M059J (cell line): Measurements from ENCODE around the gene IDH1. TPM values are rescaled to one million over a fixed set of nuclear protein-coding genes. Genes with fewer than 3 reads are reported as not detected.
A peak's percentile ranks its signal among the peaks of the same experiment; 100 is the strongest.
"Not testable (repeated sequence)": the region's sequence is repeated elsewhere in the genome, so short reads cannot be mapped to it uniquely, and the experiment has no call there.

Experiments used
- DNase-seq: peaks from one replicate; pipeline ENCODE4 v3.0.0-alpha.2; 2012; ENCODE audit warnings: low read depth
- total RNA-seq: library from RNA; depleted of rRNA; stranded (reverse); fragments of >200 nt; shearing (Covaris generic); gene quantifications from 2 replicates; pipeline ENCODE4 v1.2.3, GENCODE V29; 2014

IDH1 gene
- total RNA-seq, 1 experiment from 2014 or later, result 145 TPM

DNA sequence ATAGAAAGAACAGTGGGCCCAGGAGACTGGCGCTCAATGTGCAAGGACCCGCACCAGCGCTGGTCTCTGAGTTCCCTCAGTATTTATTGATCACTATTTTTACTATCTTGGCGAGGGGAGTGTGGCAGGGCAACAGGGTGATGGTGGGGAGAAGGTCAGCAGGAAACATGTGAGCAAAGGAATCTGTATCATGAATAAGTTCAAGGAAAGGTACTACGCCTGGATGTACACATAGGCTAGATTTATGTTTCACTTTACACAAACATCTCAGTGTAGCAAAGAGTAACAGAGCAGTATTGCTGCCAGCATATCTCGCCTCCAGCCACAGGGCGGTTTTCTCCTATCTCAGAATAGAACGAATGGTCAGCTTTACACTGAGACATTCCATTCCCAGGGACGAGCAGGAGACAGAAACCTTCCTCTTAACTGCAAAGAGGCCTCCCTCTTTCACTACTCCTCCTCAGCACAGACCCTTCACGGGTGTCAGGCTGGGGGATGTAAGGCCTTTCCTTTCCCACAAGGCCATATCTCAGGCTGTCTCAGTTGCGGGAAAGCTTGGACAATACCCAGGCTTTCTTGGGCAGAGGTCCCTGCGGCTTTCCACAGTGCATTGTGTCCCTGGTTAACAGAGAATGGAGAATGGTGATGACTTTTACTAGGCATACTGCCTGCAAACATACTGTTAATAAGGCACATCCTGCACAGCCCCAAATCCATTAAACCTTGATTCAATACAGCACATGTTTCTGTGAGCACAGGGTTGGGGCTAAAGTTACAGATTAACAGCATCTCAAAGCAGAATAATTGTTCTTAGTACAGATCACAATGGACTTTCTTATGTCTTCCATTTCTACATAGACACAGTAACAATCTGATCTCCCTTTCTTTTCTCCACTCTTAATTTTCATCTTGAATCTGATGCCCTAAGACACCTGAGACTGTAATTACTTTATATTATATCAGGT, 2.3 kb upstream of the IDH1 start:
- not testable (repeated sequence) for DNase-seq

- DNase-seq, result no peak
Measured at GRCh38 chr2:208256192-208256782, 1.4 kb upstream of the IDH1 start.

- no peak for DNase-seq
Measured at GRCh38 chr2:208255557-208256106, 761 bp upstream of the IDH1 start.

DNA sequence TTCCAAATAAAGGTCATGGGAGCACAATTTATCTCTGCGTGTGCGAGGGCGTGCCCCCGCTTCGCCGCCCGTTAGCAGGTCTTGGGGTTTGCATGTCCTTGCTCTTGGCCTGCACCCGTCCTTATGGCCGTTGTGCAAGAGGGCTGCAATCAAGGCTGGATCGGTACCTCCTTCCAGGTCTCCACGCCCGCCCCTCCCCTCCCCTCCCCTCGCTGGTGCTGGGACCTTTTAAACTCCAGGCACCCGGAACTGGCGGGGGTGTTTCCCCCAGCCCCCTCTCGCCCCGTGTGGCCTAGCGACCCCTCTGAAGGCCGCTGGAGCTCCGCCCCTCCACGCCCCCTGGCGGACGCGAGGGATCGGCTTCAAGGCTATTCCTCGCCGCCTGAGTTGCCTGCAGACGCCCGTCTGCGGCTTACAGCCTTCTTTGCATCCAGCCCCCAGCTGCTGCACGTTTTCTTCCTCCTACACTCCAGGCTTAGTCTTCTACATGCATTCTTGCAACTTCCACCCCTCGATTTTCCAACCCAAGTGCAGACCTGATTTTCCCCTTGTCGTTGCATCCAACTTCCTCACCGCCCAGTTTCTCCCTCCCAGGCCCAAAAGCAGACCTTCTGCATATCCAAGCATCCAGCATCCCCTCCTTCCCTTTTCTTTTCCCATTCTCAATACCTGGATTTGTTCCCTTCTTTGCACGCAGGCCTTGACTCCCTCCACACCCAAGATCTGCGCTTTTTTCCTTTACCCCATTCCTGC, 577 bp downstream of the IDH1 start:
- DNase-seq, result peak; percentile 67

GRCh38 chr2:208253600-208254117, 1.2 kb downstream of the IDH1 start:
- DNase-seq, result no peak

GRCh38 chr2:208252716-208253492, 2.0 kb downstream of the IDH1 start:
- DNase-seq, result no peak

GRCh38 chr2:208251098-208251497, 3.8 kb downstream of the IDH1 start:
- no peak for DNase-seq

- DNase-seq, result peak; percentile 45
Measured at GRCh38 chr2:208250388-208250787, 4.5 kb downstream of the IDH1 start.

GRCh38 chr2:208249296-208249695, 5.6 kb downstream of the IDH1 start:
- no peak for DNase-seq

DNA sequence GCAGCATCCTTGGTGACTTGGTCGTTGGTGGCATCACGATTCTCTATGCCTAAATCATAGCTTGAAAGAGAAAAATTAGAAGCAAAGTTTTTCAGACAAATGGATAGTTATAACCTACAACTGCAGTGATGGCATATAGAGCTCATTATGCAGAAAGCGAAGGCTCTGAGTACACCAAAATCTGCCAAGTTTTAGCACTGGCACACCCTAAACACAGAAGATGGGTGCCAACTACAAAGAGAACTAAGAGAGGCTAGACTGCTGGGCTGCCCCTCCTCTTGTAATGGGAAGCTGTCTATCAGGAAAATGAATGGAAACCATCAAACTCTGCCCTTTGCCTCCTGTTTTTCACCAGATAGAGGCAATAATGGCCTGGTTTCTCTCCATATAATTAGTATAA, 6.3 kb downstream of the IDH1 start:
- no peak for DNase-seq

DNA sequence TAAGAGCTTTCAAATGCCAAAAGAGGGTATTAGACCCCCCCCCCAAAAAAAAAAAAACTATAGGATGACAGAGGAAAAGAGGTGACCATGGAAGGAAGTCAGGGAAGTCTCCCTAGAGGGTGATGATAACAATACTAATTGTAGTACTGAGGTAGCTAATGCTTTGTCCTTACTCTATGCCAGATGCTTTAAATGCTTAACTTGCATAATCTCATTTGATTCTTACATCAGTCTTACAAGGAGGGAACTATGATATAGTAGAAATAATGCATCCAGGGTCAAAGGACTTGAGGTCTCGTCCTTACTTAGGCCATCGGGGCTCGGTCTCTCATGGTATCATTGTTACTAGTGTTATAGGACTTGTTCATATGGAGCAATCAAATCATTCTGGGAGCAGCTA, 9.1 kb downstream of the IDH1 start:
- no peak for DNase-seq

DNA sequence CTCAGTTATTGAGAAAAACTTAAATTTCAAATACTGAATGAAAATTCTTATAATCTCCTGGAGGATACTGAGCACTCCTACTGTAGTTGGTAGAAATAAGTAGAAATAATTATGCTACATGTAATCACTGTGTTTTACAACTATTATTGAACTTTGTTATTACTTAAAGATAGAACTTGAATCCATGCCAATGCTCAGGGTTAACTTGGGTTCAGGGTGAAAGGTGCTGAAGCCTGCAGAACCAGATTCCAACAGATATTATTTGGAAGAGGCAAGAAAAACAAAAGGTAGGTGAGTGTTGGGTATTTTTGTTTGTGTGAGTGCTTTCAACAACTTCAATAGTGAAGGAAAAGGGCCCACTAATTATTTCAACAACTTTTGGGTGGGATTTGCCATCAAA, 10.4 kb downstream of the IDH1 start:
- DNase-seq, result no peak

DNA sequence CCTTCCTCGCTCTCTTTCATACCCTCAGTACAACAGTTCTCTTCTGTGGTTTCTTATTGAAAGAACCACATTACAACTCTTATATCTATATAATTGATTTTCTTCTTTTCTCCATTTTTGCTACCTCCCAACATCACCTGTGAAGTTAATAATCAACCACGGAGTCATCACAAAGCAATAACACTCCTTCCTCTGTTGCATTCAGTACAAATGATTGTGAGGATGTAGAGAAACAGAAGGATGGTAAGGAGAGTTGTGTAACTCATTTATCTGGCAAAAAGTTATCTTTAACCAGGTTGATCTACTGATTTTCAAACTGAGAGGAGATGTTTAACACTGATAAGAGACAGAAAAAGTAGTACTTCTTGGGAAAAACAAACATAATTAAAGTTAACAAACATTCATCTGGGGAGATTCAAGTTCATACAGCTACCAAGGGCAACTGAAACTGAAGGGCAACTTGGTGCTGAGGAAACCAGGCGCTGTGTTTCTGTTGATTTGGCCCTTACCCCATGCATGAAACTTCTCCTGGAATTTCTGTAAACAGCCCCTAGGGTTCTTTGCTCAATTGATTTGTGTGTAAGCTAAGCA, 14.2 kb downstream of the IDH1 start:
- no peak for DNase-seq

- DNase-seq, result no peak
Measured at GRCh38 chr2:208239770-208240493, 14.9 kb downstream of the IDH1 start.

GRCh38 chr2:208235860-208236259, 19.0 kb downstream of the IDH1 start:
- DNase-seq, result no peak

- DNase-seq, result no peak
Measured at GRCh38 chr2:208234786-208235185, 20.1 kb downstream of the IDH1 start.

GRCh38 chr2:208228476-208228875, 26.4 kb downstream of the IDH1 start:
- no peak for DNase-seq

DNA sequence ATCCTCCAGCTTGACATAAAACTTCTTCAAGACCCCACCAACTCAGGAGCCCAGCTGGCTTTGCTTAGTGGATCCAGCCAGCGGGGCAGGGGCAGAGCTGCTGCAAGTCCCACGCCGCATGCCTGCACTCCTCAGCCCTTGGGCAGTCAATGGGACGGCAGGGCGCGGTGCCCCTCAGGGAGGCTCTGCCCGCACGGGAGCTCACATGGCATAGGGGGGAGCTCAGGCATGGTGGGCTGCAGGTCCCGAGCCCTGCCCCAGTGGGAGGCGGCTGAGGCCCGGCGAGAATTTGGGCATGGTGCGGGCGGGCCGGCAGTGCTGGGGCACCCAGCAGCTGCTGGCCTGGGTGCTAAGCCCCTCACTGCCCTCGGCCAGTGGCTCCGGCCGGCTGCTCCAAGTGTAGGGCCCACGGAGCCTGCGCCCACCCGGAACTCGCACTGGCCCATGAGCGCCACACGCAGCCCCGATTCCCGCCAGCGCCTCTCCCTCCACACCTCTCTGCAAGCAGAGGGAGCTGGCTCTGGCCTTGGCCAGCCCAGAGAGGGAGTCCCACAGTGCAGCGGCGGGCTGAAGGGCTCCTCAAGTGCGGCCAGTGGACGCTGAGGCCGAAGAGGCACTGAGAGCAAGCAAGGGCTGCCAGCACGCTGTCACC, 27.2 kb downstream of the IDH1 start:
- no peak for DNase-seq

GRCh38 chr2:208224802-208225201, 30.1 kb downstream of the IDH1 start:
- DNase-seq, result peak; percentile 28

- peak; percentile 75 for DNase-seq
Measured at GRCh38 chr2:208222351-208222750, 32.5 kb downstream of the IDH1 start.
